ENCODE results near the gene CTNNBL1. TPM values are rescaled to one million over a fixed set of nuclear protein-coding genes. Genes with fewer than 3 reads are reported as not detected.

The CTNNBL1 gene
- total and polyA plus RNA-seq, 2 donors (not counting 3 experiments of a cell fraction or from before 2014, with no cell fraction given), result 20.8 to 60.2 TPM

DNA sequence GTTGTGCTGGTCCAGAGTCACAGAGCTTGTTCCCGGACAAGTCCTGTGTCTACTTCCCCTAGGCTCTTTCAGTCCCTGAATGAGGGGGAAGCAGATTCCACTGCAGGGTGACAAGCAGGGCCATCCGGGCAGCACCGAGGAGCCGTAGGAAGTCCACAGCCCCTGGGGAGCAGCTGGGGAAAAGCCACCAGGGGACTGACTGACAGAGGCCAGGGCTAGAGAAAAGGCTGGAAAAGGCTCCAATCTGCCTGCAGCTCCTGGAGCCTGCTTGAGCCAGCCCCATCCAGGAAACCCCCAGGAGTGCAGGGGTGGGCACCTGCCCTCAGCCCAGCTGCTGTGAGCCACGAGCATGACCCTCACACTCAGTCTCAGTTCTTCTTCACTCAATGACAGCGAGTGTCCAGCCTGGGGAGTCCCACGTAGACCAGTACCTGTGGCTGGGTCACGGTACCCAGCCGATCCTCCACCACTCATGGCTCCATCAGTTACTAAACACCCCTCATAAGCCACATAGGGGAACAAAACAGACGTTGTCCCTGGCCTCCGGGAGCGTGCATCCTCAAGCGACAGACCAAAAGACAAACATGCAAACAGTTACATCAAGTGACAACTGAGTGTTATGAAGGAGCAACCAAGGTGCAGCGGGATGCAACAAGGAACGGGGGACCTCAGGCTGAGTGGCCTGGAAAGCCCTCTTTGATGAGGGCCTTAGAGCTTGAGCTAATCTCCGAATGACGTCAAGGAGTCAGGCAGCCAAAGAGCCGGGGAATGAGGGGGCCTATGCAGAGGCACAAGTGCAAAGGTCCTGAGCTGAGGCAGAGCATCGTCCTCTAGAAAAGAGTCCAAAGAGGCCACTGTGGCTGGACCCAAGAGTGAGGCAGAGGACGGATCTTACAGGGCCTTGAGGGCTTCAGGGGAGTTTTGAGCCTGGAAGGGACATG lies 184.3 kb downstream of the CTNNBL1 start:
- Histone ChIP-seq H3K9me3 (replicated peaks; ENCODE audit: control insufficient read depth, insufficient read depth, low read length) (no peaks in the 10 kb centered on the region), H3K27ac (ENCODE audit: insufficient read depth, low read depth, low read length) (no peak overlapping the region), H3K9me1 (replicated peaks; ENCODE audit: control insufficient read depth, extremely low read depth, insufficient read depth, low read length) (no peaks in the 10 kb centered on the region), H3K36me3 (ENCODE audit: control insufficient read depth in 2 of 2, extremely low read depth in 1 of 2, insufficient read depth in 2 of 2, low read length in 2 of 2) (peaks cover 0 to 5% of the 10 kb centered on the region in 2 experiments), H3K79me2 (ENCODE audit: control insufficient read depth, insufficient read depth, low read length) (no peaks in the 10 kb centered on the region), H4K20me1 (replicated peaks; ENCODE audit: control insufficient read depth, extremely low read depth, insufficient read depth, low read length) (no peaks in the 10 kb centered on the region), H3K4me2 (ENCODE audit: insufficient read depth, low read length) (no peak overlapping the region), H3K27me3 (ENCODE audit: control insufficient read depth in 2 of 2, insufficient read depth in 2 of 2, low read length in 2 of 2) (no peaks in the 10 kb centered on the region), H3K9ac (replicated peaks; ENCODE audit: extremely low read depth, insufficient read depth, low read length) (no peak overlapping the region), H3K4me3 (replicated peaks in 1 of 3; ENCODE audit: insufficient read depth in 1 of 3, low read depth in 1 of 3, low read length in 3 of 3) (no peak overlapping the region), H3K4me1 (ENCODE audit: control insufficient read depth, extremely low read depth, insufficient read depth, low read length) (no peaks in the 10 kb centered on the region), H2AFZ (ENCODE audit: low read depth, low read length) (no peak overlapping the region)
- intact Hi-C loops (cut with micrococcal nuclease), result no loop called here
- FAIRE-seq (no peak), DNase-seq (ENCODE audit: low read depth, low spot score) (no peak)
- dilution Hi-C loops (cut with MboI; ENCODE audit: extremely low pct_ligation_motif_present, low sequenced_read_pairs), result no loop called here
- BruUV-seq (replicated peaks), result no TSS peak
- ChIA-PET CTCF (interaction anchor here (1.9 kb wide), 1 partner anchor 13 kb away, joined by 4 read pairs; no protein-coding TSS in a partner anchor), POLR2A (no interaction called here)
- TF ChIP-seq POLR2AphosphoS5 (IDR thresholded peaks at IDR 0.05; ENCODE audit: insufficient read depth, low read depth, low read length) (no peak), GATA2 (IDR thresholded peaks at IDR 0.05; ENCODE audit: insufficient read depth, insufficient read length, low read depth, low read length) (no peak), FOS (IDR thresholded peaks at IDR 0.05; ENCODE audit: borderline replicate concordance, insufficient read depth, low read length) (no peak), MYC (IDR thresholded peaks at IDR 0.05; ENCODE audit: low read depth, low read length) (no peak), POLR2A (IDR thresholded peaks at IDR 0.05; ENCODE audit: low read depth, low read length) (no peak), JUN (IDR thresholded peaks at IDR 0.05; ENCODE audit: borderline replicate concordance, insufficient read depth, insufficient read length, low read depth) (no peak)
- TF ChIP-seq, protein P1, sequence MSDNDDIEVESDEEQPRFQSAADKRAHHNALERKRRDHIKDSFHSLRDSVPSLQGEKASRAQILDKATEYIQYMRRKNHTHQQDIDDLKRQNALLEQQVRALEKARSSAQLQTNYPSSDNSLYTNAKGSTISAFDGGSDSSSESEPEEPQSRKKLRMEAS (IDR thresholded peaks at IDR 0.05; ENCODE audit: insufficient read depth, insufficient read length), result no peak
- TF ChIP-seq, protein P2, sequence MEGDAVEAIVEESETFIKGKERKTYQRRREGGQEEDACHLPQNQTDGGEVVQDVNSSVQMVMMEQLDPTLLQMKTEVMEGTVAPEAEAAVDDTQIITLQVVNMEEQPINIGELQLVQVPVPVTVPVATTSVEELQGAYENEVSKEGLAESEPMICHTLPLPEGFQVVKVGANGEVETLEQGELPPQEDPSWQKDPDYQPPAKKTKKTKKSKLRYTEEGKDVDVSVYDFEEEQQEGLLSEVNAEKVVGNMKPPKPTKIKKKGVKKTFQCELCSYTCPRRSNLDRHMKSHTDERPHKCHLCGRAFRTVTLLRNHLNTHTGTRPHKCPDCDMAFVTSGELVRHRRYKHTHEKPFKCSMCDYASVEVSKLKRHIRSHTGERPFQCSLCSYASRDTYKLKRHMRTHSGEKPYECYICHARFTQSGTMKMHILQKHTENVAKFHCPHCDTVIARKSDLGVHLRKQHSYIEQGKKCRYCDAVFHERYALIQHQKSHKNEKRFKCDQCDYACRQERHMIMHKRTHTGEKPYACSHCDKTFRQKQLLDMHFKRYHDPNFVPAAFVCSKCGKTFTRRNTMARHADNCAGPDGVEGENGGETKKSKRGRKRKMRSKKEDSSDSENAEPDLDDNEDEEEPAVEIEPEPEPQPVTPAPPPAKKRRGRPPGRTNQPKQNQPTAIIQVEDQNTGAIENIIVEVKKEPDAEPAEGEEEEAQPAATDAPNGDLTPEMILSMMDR (IDR thresholded peaks at IDR 0.05; ENCODE audit: extremely low read depth in 1 of 2, insufficient read depth in 1 of 2, low read depth in 1 of 2, low read length in 2 of 2), result no peak
